ENCODE measurements around the gene RDH14.

Gene RDH14

GRCh38 chr2:18519914-18520450 lies 40.5 kb downstream of the RDH14 start:
- DNase-seq, result no peak

- no peak for DNase-seq
Measured at GRCh38 chr2:18518116-18519111, 42.0 kb downstream of the RDH14 start.

- DNase-seq, result no peak
Measured at GRCh38 chr2:18517386-18517785, 43.1 kb downstream of the RDH14 start.

GRCh38 chr2:18516112-18516511 lies 44.3 kb downstream of the RDH14 start:
- no peak for DNase-seq

- DNase-seq, result no peak
Measured at GRCh38 chr2:18514526-18515461, 45.7 kb downstream of the RDH14 start.

- DNase-seq, result no peak
Measured at GRCh38 chr2:18510775-18511174, 49.7 kb downstream of the RDH14 start.

GRCh38 chr2:18506883-18507509 lies 53.5 kb downstream of the RDH14 start:
- no peak for DNase-seq

GRCh38 chr2:18505703-18506341 lies 54.6 kb downstream of the RDH14 start:
- DNase-seq, result no peak

Data from NCI-H2171 (cell line).